CD4-positive, alpha-beta T cell treated with Interleukin-6 for 4 hours (primary cell): ENCODE results near the gene RAMP1.
"Not testable (repeated sequence)": the region's sequence is repeated elsewhere in the genome, so short reads cannot be mapped to it uniquely, and the experiment has no call there.

Experiments used
- DNase-seq: peaks from one replicate; pipeline ENCODE4 v3.0.0-alpha.2; 2020; ENCODE audit warnings: mixed read lengths

The RAMP1 gene

DNA sequence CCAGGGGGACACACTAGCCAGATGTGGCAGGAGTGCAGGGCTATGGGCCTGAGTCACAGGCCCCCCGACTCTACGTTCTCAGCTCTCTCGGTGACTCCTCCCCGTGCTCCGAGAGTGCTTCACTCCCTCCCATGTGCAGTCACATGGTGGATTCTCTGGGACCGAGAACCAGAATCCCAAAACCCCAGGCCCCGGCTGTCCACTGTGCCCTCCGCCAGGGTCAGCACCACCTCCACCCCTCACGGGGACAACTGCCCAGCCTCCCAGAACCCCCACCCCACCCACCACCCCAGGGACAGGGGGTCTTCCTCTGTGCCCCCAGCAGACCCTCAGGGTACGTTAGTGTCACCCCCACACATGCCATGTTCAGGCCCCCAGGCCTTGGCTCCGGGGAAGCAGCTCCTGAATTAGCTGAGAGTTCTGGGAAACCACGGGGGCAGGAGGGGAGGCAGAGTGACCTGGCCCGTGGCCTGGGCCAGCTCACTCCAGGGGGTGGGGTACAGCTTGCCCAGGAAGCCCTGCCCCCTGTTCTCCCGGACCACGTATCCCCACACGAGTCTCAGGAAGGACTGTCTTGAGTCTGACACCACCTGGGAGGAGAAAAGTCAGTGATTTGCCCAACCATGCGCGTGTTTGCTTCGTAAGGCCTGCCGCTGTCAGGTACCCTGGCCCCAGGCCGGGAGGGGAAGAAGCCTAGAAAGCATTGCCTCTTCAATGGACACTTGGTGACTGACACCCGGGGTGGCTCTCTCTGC, 4.4 kb downstream of the RAMP1 start:
- DNase-seq, result no peak

- no peak for DNase-seq
Measured at GRCh38 chr2:237864444-237864931, 5.1 kb downstream of the RAMP1 start.

DNA sequence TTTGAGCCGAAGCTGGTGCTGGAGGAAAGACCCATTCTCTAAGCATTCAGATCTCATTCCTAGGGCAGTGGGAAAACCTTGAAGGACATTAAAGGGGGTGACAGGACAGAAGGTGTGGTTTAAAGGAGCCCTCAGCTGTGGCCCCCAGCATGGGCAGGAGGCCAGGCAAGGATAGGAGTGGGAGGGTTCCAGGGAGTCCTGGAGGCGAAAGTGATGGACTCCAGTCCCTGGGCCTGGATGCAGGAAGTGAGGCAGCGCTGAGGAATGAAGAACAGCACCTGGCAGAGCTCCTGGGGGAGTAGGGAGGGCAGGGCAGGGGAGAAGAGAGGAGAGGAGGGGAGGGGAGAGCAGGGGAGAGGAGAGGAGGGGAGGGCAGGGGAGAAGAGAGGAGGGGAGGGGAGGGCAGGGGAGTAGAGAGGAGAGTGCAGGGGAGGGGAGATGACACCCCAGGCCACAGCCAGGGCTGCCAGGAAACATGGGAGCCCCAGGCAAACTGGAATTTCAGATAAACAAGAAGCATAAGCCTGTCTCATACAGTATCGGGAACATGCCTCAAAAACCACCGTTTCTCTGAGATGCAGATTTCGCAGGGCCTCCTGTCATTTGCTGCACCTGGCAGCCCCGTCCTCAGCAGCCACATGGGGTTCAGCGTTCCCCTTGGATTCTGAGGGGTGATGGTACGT, 5.7 kb downstream of the RAMP1 start:
- DNase-seq, result no peak

DNA sequence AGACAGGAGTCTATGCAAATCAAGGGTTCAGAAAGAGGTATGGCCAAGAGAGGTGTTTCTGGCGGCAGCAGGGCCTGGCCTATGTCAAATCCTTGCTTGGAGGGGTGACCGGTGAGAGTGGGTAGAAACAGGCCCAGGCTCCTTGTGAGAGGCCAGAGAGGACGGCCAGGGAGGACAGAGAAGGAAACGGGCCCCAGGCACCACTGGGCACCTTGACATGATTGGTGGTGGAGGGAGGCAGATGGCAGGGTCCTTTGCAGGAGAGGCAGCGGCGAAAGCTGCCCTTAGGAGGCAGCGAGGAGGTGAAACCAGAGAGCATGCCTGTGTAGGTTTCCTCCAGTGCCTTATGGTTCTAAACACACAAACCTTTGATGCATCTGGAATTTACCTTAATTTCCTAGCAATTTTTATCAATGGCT, 6.2 kb downstream of the RAMP1 start:
- DNase-seq, result no peak

- no peak for DNase-seq
Measured at GRCh38 chr2:237866101-237866621, 6.7 kb downstream of the RAMP1 start.

DNA sequence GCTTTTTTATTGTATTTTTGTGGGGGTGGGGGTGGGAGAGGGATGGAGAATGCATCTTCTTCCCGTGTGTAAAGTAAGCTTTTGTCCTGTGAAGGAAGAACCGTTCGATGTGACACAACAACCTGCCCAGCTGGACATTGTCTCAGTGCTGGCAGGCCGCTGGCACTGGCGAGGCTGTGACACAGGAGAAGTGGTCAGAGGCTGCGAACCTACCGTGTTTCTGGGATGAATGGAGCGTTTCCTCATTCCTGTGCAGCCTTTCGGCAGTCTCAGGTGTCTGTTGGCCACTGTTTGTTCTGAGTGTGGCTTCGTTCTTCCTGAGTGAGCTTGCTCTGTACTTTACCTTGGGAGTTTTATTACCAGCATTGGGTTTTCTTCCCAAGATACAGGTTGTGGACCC, 8.0 kb downstream of the RAMP1 start:
- no peak for DNase-seq

DNA sequence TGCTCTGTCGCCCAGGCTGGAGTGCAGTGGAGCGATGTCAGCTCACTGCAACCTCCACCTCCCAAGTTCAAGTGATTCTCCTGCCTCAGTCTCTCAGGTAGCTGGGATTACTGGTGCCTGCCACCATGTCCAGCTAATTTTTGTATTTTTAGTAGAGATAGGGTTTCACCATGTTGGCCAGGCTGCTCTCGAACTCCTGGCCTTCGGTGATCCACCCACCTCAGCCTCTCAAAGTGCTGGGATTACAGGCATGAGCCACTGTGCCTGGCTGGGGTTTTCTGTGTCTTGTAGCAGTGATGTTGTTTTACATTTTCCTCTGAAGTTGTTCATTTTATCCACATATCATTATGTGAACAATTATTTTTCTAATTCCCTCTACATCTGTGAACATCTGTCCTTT, 8.7 kb downstream of the RAMP1 start:
- DNase-seq, result not testable (repeated sequence)

GRCh38 chr2:237868631-237869342, 9.4 kb downstream of the RAMP1 start:
- DNase-seq, result no peak

- no peak for DNase-seq
Measured at GRCh38 chr2:237869343-237870102, 10.1 kb downstream of the RAMP1 start.

- DNase-seq, result no peak
Measured at GRCh38 chr2:237870126-237870525, 10.7 kb downstream of the RAMP1 start.

DNA sequence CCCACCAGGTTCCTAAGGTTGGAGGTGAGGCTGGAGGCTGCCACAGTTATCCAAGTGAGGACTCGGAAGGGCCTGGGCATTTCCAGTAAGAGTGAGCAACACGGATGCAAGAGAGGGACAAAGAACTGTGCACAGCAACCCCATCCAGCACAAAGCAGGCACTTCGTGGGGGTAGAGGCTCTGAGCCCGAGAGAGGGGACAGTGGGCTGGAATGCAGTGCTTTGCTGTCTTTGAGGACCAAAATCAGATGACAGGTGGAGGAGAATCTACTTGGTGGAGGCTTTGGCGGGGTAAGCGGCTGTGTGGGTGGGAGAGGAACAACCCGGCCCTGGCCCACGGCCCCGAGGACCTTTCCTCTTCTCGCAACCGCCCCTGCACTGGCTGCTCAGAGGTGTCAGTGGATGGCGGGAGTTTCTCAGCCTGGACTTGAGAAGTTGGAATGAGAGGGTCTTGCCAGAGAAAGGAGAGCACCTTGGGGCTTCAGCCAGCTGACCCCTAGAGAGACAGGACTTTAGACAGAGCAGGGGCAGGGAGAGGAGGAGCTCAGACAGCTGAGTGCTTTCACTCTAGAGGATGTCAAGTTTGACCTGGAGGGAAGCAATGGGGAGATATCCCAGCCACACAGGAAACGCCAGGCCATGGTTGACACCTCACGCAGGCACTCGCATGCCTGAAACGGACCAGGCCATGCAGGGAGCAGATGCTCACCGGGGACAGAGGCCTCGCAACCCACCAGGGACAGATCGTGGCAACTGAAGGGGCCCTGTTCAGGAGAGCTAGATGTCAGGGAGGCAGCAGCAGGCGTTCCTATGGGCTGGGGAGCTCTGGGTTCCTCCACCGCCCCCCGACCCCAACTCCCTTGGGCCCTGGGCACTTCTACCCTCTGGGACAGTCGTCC, 11.6 kb downstream of the RAMP1 start:
- DNase-seq, result no peak

GRCh38 chr2:237872178-237872887, 12.9 kb downstream of the RAMP1 start:
- DNase-seq, result no peak

- DNase-seq, result peak; percentile 29
Measured at GRCh38 chr2:237873421-237873831, 14.0 kb downstream of the RAMP1 start.

DNA sequence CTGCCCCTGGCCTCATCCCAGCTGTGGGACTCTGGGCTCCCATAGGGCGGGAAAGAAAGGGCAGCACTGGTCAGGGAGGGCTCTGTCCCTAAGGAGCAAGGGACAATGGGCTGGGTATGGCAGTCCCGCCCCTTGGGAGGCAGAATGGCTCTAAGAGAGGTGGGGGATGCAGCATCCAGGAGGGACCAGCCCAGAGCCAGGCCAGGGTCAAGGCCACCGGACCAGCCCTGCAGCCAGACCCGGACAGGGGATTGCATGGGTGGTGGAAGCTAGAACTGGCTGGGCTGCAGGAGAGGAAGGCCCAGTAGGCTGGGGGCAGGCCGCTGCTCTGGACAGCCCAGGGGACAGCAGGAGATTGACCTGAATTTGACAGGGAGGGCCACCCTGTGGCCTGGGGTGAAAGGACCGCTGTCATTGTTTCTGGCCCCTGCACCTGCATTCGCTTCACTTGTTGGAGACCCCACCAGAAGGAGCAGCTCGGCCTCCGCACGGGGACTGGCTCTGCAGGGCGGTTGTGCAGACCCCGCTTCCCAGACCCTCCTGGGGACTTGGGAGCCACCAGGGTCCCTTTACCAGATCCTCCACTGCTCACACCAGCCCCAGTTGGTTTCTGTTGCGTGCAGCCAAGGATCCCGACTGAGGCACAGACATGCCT, 14.6 kb downstream of the RAMP1 start:
- DNase-seq, result no peak

GRCh38 chr2:237874585-237875161, 15.2 kb downstream of the RAMP1 start:
- DNase-seq, result no peak

DNA sequence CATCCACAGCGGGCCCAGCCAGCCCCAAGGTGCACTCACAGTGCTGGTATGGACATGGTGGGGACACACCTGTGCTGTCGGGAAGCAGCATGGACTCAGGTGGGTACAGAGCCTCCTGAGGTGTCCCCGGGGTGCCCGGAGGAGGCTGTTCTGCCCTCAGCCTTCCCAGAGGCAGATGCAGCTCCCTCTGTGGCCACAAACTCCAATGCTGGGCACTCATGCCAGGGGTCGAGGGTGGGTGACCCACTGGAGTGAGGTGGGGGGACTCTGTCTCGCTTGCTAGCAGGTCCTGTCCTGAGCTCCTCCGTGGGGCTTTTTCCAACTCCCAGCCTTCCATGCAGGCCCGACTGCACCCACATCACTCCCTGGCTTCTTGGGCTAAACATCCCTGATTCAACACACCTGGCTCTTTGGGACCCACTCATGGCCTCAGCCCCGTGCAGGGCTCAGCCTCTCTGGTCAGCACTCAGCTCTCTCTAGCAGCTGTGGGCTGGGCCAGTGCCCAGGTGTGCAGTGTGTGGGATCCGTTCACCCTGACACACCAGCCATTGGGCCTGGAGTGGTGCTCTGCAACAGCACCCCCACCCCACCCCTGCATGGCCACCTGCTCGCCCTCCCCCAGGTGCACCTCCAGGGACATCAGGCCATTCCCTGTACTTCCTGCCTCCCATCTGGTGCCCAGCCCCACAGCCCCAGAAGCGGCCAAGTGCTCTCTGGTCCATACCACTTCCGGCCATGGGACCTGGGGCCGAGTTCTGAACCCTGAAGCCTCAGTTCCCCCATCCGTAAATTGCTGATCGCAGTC, 16.0 kb downstream of the RAMP1 start:
- no peak for DNase-seq

GRCh38 chr2:237876061-237876526, 16.7 kb downstream of the RAMP1 start:
- DNase-seq, result no peak

- no peak for DNase-seq
Measured at GRCh38 chr2:237876532-237876931, 17.1 kb downstream of the RAMP1 start.

- DNase-seq, result no peak
Measured at GRCh38 chr2:237876951-237877491, 17.6 kb downstream of the RAMP1 start.
